WTC11 (cell line): Measurements from ENCODE around the gene BCS1L.

Source experiments
- ATF6 ChIP-seq: sonication (generic); formaldehyde crosslinking; IDR thresholded peaks from 2 replicates; pipeline ENCODE4 v1.8.1; 2023; ENCODE audit warnings: mild to moderate bottlenecking, missing genetic modification reagents
- CTCF ChIP-seq: fragments of 200-600 bp; IDR thresholded peaks from 2 replicates; pipeline ENCODE4 v1.8.0; 2022; ENCODE audit warnings: antibody characterized with exemption
- ELF4 ChIP-seq: sonication (generic); formaldehyde crosslinking; IDR thresholded peaks from 2 replicates; pipeline ENCODE4 v1.8.1; 2022; ENCODE audit warnings: low read depth, mild to moderate bottlenecking, moderate library complexity, missing genetic modification reagents
- MAX ChIP-seq: sonication (generic); formaldehyde crosslinking; IDR thresholded peaks from 2 replicates; pipeline ENCODE4 v1.8.0; 2022; ENCODE audit warnings: mild to moderate bottlenecking, missing genetic modification reagents
- USF2 ChIP-seq: sonication (generic); formaldehyde crosslinking; IDR thresholded peaks from 2 replicates; pipeline ENCODE4 v1.8.1; 2023; ENCODE audit warnings: mild to moderate bottlenecking, missing genetic modification reagents, moderate library complexity
- ZBTB21 ChIP-seq: sonication (generic); formaldehyde crosslinking; IDR thresholded peaks from 2 replicates; pipeline ENCODE4 v1.8.1; 2023; ENCODE audit warnings: mild to moderate bottlenecking, missing genetic modification reagents, borderline replicate concordance

GRCh38 chr2:218643751-218644310 is 15.7 kb upstream of the BCS1L start:
- TF ChIP-seq USF2 (CRISPR knock-in tag) = no peak
- no peak for TF ChIP-seq MAX (CRISPR knock-in tag)
- no peak for TF ChIP-seq ZBTB21 (CRISPR knock-in tag)
- TF ChIP-seq ELF4 = no peak
- TF ChIP-seq CTCF = no peak
- TF ChIP-seq ATF6 (CRISPR knock-in tag) = no peak
